Measurements from ENCODE around the gene HS3ST4. TPM values are rescaled to one million over a fixed set of nuclear protein-coding genes. Genes with fewer than 3 reads are reported as not detected.

HS3ST4 gene
- total and polyA plus RNA-seq, 10 of the 15 experiments (the other 5 are each of a cell fraction or from before 2014, with no cell fraction given) = 0.05 TPM; not detected in 9

- FAIRE-seq (no peak), ATAC-seq (no peak), DNase-seq (ENCODE audit: low read depth, low spot score) (no peak)
- no peak overlapping the region for H3K9ac ChIP-seq (ENCODE audit: control insufficient read depth, insufficient read depth, low read length)
- H3K27ac ChIP-seq (ENCODE audit: control insufficient read depth, insufficient read depth) = no peak overlapping the region
- H3K36me3 ChIP-seq (ENCODE audit: control insufficient read depth in 2 of 2, insufficient read depth in 2 of 2, low read length in 1 of 2) = no peaks in the 10 kb centered on the region
- WGBS (ENCODE audit: insufficient coverage, insufficient replicate concordance, low lambda C conversion rate, missing lambda C conversion rate) = 3% methylated on average over 3 of the region's 3 CpGs
- BruUV-seq (replicated peaks) = no TSS peak
- no peak overlapping the region for H3K4me2 ChIP-seq (ENCODE audit: control insufficient read depth, insufficient read depth)
- no peaks in the 10 kb centered on the region for H3K4me1 ChIP-seq (ENCODE audit: control insufficient read depth, insufficient read depth, low read length)
- H3K9me3 ChIP-seq (replicated peaks; ENCODE audit: control insufficient read depth, insufficient read depth, low read length) = no peaks in the 10 kb centered on the region; the same call in 2 of the 3 replicates
- TF ChIP-seq IRF4 (IDR thresholded peaks at IDR 0.05; ENCODE audit: low read depth, low read length) (no peak), CHD4 (IDR thresholded peaks at IDR 0.05) (no peak), POLR2AphosphoS2 (IDR thresholded peaks at IDR 0.05; ENCODE audit: low read depth, low read length) (no peak), CHD2 (IDR thresholded peaks at IDR 0.05; ENCODE audit: borderline replicate concordance, low read depth, low read length) (no peak), MTA3 (IDR thresholded peaks at IDR 0.05; ENCODE audit: borderline replicate concordance, low read length) (no peak), MYC (IDR thresholded peaks at IDR 0.05; ENCODE audit: insufficient read depth, insufficient read length, insufficient replicate concordance, low read length, severe bottlenecking) (no peak), WRNIP1 (IDR thresholded peaks at IDR 0.05; ENCODE audit: borderline replicate concordance, low read depth, low read length) (no peak), BHLHE40 (IDR thresholded peaks at IDR 0.05; ENCODE audit: borderline replicate concordance in 1 of 2, low read depth in 2 of 2, low read length in 1 of 2) (no peak), MAX (IDR thresholded peaks at IDR 0.05; ENCODE audit: low read depth, low read length) (no peak), SIX5 (IDR thresholded peaks at IDR 0.05; ENCODE audit: low read depth, low read length, severe bottlenecking) (no peak)
- H4K20me1 ChIP-seq (ENCODE audit: control insufficient read depth, insufficient read depth) = no peaks in the 10 kb centered on the region
- CTCF ChIA-PET = no interaction called here
- H2AFZ ChIP-seq (ENCODE audit: control insufficient read depth, low read depth, low read length) = no peak overlapping the region
- no peaks in the 10 kb centered on the region for H3K27me3 ChIP-seq (replicated peaks in 1 of 2; ENCODE audit: control insufficient read depth in 2 of 2, insufficient read depth in 2 of 2, low read length in 1 of 2)
- no peaks in the 10 kb centered on the region for H3K79me2 ChIP-seq (ENCODE audit: control insufficient read depth, insufficient read depth, low read length)
- RAD21 ChIA-PET (ENCODE audit: unreplicated experiment) = no interaction called here
- POLR2A ChIA-PET = no interaction called here
- no peak overlapping the region for H3K4me3 ChIP-seq
- SMC1A ChIA-PET (ENCODE audit: uncharacterized antibody, unreplicated experiment) = no interaction called here
- in situ Hi-C loops (cut with MboI) = no loop called here
- intact Hi-C loops (cut with micrococcal nuclease; ENCODE audit: unreplicated experiment) = no loop called here
Measured at GRCh38 chr16:26015776-26016175, 324.0 kb downstream of the HS3ST4 start.

Measured in GM12878 (cell line).